Measurements from ENCODE around the gene GP1BA.
A peak's percentile ranks its signal among the peaks of the same experiment; 100 is the strongest.

The GP1BA gene

GRCh38 chr17:4972752-4973151 is 40.7 kb downstream of the GP1BA start:
- TF ChIP-seq CTCF (IDR thresholded peaks at IDR 0.05): no peak

- no peak for TF ChIP-seq CTCF (IDR thresholded peaks at IDR 0.05)
These were observed 41.4 kb downstream of the GP1BA start for GRCh38 chr17:4973256-4974114.

GRCh38 chr17:4974115-4974670 is 42.1 kb downstream of the GP1BA start:
- TF ChIP-seq CTCF (IDR thresholded peaks at IDR 0.05): no peak

GRCh38 chr17:4978726-4979125 is 46.6 kb downstream of the GP1BA start:
- no peak for TF ChIP-seq CTCF (IDR thresholded peaks at IDR 0.05)

- peak; percentile 68 for TF ChIP-seq CTCF (IDR thresholded peaks at IDR 0.05)
These were observed 48.7 kb downstream of the GP1BA start for GRCh38 chr17:4980644-4981216.

- TF ChIP-seq CTCF (IDR thresholded peaks at IDR 0.05): no peak
These were observed 50.2 kb downstream of the GP1BA start for GRCh38 chr17:4982305-4982704.

Data from LNCAP (cell line).